GM19468 (cell line): ENCODE results near the gene PFDN1.
A peak's percentile ranks its signal among the peaks of the same experiment; 100 is the strongest.

Source experiments
- ATAC-seq: cut with Tn5 transposase; IDR thresholded peaks from one replicate; pipeline ENCODE4 v1.9.1; 2021; ENCODE audit warnings: mild to moderate bottlenecking, moderate library complexity, moderate number of reproducible peaks; ENCODE audit not compliant: unreplicated experiment; ENCODE audit errors: extremely low read depth

The PFDN1 gene

GRCh38 chr5:140262839-140263238, 40.1 kb downstream of the PFDN1 start:
- ATAC-seq = no peak

- no peak for ATAC-seq
These were observed 40.7 kb downstream of the PFDN1 start for GRCh38 chr5:140262221-140262620.

GRCh38 chr5:140261403-140262171, 41.3 kb downstream of the PFDN1 start:
- ATAC-seq = no peak

GRCh38 chr5:140260089-140260656, 42.7 kb downstream of the PFDN1 start:
- ATAC-seq = no peak

GRCh38 chr5:140259500-140259899, 43.4 kb downstream of the PFDN1 start:
- ATAC-seq = no peak

- ATAC-seq = no peak
These were observed 44.0 kb downstream of the PFDN1 start for GRCh38 chr5:140258873-140259272.

GRCh38 chr5:140258016-140258415, 44.9 kb downstream of the PFDN1 start:
- no peak for ATAC-seq

- ATAC-seq = no peak
These were observed 46.2 kb downstream of the PFDN1 start for GRCh38 chr5:140256726-140257125.

GRCh38 chr5:140255460-140256157, 47.3 kb downstream of the PFDN1 start:
- ATAC-seq = no peak

GRCh38 chr5:140253985-140254384, 48.9 kb downstream of the PFDN1 start:
- no peak for ATAC-seq

- ATAC-seq = no peak
These were observed 50.3 kb downstream of the PFDN1 start for GRCh38 chr5:140252470-140253126.

- ATAC-seq = peak; percentile 34
These were observed 51.4 kb downstream of the PFDN1 start for GRCh38 chr5:140251527-140251973.

- ATAC-seq = no peak
These were observed 52.5 kb downstream of the PFDN1 start for GRCh38 chr5:140250386-140250785.

GRCh38 chr5:140249536-140249935, 53.4 kb downstream of the PFDN1 start:
- ATAC-seq = no peak

- ATAC-seq = no peak
These were observed 54.5 kb downstream of the PFDN1 start for GRCh38 chr5:140248414-140248813.

GRCh38 chr5:140246378-140247122, 56.4 kb downstream of the PFDN1 start:
- no peak for ATAC-seq

- ATAC-seq = no peak
These were observed 57.0 kb downstream of the PFDN1 start for GRCh38 chr5:140245926-140246325.

GRCh38 chr5:140245341-140245740, 57.6 kb downstream of the PFDN1 start:
- no peak for ATAC-seq

- no peak for ATAC-seq
These were observed 58.3 kb downstream of the PFDN1 start for GRCh38 chr5:140244525-140245025.

GRCh38 chr5:140243706-140244250, 59.1 kb downstream of the PFDN1 start:
- no peak for ATAC-seq
